ENCODE results near the gene HIC2.
"Not testable (repeated sequence)": the region's sequence is repeated elsewhere in the genome, so short reads cannot be mapped to it uniquely, and the experiment has no call there.

The HIC2 gene

DNA sequence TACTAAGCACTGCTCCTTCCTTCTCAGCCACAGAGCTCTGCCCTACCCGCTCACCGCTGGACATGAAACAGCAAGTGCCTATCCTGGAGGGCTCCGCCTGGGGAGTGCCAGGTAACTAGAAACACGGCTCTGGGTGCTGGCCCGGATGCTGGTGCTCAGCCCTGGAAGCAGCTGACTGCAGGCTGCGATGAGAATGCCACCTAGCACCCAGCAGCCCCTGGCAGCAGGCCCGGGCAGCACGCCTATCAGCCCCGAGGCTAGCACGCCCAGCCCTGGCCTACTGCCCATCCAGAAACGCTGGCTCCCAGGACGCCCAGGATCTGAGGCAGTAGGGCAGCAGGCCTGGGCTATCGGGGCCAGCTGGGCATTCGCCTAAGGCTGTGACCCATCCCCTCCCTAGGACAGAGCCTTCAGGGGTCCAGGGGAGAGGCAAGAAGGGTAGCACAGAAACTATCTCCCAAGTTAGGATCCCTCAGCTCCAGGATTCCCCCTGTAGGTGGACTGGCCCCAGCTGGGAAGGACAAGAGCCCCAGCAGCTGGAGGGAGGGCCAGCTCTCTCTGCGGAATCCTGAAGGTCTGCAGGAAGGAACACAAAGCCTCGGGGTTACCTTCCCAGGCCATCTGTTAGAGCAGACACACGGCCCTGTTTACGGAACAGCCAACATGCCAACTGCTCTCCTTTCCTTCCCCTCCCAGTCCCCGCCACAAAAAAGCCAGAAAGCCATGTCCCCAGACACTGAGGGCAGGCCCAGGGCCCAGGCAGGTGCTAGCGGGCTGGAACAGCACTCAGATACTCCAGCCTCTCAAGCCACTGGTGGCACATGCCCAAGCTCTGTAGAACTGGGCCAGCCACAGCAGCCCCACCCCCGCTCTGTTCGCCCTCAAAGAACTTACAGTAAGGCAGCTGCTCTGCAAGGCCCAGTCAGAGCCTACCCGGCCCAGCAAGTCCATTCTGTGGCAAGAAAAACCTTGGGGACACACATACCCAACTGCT is 76.9 kb downstream of the HIC2 start:
- DNase-seq, result not testable (repeated sequence)

DNA sequence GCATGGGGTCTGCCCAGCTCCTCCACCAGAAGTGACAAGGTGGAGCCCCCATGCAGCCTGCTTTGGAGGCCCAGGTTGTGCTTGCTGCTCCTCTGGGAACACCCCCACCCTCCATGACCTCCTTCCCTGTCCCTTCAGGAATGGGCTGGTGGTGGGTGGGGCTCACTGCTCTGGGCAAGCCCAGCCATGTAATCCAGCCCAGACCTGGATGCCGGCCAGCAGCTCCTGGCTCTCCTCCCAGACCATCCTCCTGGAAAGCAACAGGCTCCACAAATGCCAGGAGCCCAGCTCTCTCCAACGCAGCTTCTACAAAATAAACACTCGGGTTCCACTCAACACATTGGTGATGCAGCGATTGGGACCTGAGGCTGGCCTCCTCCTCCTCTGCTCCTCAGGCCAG is 80.8 kb downstream of the HIC2 start:
- DNase-seq, result not testable (repeated sequence)

DNA sequence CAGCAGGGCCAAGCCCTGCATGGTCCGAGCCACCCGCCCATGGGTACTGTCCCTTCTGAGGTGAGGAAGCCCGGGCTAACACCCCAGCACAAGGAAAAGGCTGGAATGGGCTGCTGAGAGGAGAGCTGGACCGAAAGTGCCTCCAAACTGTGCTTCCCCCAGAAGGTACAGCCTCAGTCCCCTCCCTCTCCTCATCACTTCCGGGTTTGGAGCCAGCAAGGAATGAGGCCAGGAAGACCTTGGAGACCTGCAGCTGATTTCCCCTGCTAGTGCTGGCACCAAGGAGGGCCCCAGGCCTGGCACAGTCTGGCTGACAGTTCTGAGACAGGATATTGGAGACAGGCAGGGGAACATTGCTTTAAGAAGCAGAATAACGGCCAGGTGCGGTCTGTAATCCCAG is 81.3 kb downstream of the HIC2 start:
- not testable (repeated sequence) for DNase-seq

DNA sequence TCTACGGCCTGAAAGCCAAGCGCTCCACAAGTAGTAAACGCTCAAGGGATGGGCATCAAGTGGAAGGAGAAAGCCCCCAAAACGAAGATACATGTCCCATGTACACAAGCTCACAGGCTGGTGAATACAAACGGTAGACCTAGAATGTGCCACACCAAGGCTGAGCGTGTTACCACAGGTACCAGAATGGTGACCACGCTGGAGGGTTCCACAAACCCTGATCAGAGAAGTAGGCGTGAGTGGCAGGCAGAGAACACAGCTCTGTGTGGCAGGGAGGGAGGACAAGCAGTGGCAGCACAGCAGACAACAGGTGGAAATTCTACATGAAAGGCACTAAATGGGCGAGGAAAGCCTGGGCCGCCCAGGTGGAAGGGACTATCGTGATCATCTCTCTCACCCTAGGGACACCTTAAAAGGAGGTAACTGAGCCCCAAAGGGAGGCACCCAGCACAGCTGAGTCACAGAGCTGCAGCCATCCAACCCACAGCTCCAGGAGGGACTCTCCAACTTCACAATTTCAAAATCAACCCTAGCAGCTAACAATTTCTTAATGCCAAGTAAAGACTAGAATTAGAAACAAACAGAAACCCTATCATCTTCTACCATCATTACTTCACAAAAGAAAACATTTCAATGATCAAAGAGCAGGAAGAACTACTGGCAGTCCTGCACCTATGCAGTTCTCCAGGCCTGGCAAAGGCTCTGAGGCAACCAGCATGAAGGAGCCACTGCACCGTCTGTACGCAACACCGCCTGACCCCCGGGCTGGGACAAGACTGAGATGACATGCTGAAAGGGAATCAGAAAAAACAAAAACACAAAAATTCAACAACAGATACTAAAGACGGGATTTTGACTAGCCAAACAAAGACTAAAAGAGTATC is 82.7 kb downstream of the HIC2 start:
- not testable (repeated sequence) for DNase-seq

All from effector CD8-positive, alpha-beta T cell (primary cell).